ENCODE measurements around the gene CCM2L. TPM values are rescaled to one million over a fixed set of nuclear protein-coding genes. Genes with fewer than 3 reads are reported as not detected.

The CCM2L gene
- total and polyA plus RNA-seq, 10 of the 15 experiments (the other 5 are each of a cell fraction or from before 2014, with no cell fraction given) = not detected

DNA sequence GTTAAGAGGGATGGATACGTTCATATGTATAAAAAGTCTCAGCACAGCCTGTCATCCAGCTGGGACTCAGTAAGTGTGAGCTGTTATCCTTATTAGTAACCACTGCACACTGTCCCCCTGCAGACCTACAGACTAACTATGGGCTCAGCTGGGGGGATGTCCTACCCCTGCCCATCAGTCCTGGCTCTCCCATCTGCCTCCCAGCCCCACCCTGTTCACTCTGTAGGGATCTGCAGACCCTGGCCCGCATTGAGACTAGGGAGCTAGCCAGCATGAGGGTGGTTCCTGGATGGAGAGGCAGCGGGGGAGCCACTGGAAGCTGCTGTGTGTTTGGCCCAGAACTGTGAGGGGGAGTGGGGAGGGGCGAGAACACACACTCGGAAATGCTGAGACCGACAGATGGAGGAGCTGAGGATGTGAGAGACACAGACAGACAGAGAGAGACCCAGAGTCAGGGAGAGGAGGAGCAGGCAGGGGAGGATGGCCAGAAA, 25.2 kb upstream of the CCM2L start:
- H3K9ac ChIP-seq (ENCODE audit: control insufficient read depth, insufficient read depth, low read length) = no peak overlapping the region
- no peak overlapping the region for H2AFZ ChIP-seq (ENCODE audit: control insufficient read depth, low read depth, low read length)
- no peaks in the 10 kb centered on the region; a peak in 1 of 4 replicates for H3K27me3 ChIP-seq (replicated peaks in 1 of 2; ENCODE audit: control insufficient read depth in 2 of 2, insufficient read depth in 2 of 2, low read length in 1 of 2)
- H3K4me3 ChIP-seq = no peak overlapping the region
- SMC1A ChIA-PET (ENCODE audit: uncharacterized antibody, unreplicated experiment) = no interaction called here
- DNase-seq (ENCODE audit: low read depth, low spot score) = no peak
- WGBS (ENCODE audit: insufficient coverage, insufficient replicate concordance, low lambda C conversion rate, missing lambda C conversion rate) = 2% methylated on average over 6 of the region's 6 CpGs
- FAIRE-seq = no peak
- H3K79me2 ChIP-seq (ENCODE audit: control insufficient read depth, insufficient read depth, low read length) = no peaks in the 10 kb centered on the region
- in situ Hi-C loops (cut with MboI) (no loop called here), intact Hi-C loops (cut with micrococcal nuclease; ENCODE audit: unreplicated experiment) (no loop called here)
- TF ChIP-seq ZBTB33 (IDR thresholded peaks at IDR 0.05) (no peak), CREM (IDR thresholded peaks at IDR 0.05; ENCODE audit: low read depth) (no peak), ZNF217 (IDR thresholded peaks at IDR 0.05) (no peak), RAD21 (IDR thresholded peaks at IDR 0.05; ENCODE audit: insufficient read depth, low read depth, low read length) (no peak), JUNB (IDR thresholded peaks at IDR 0.05) (no peak), ZNF592 (IDR thresholded peaks at IDR 0.05) (no peak), TBL1XR1 (IDR thresholded peaks at IDR 0.05; ENCODE audit: low read depth, low read length) (no peak)
- no peaks in the 10 kb centered on the region for H3K36me3 ChIP-seq (ENCODE audit: control insufficient read depth in 2 of 2, insufficient read depth in 2 of 2, low read length in 1 of 2)
- ATAC-seq = no peak
- CTCF ChIA-PET = no interaction called here
- H3K9me3 ChIP-seq (replicated peaks; ENCODE audit: control insufficient read depth, insufficient read depth, low read length) = no peaks in the 10 kb centered on the region
- no peaks in the 10 kb centered on the region for H4K20me1 ChIP-seq (ENCODE audit: control insufficient read depth, insufficient read depth)
- no TSS peak for BruUV-seq (replicated peaks)
- POLR2A ChIA-PET = no interaction called here
- no peaks in the 10 kb centered on the region for H3K4me1 ChIP-seq (ENCODE audit: control insufficient read depth, insufficient read depth, low read length)
- no peak overlapping the region for H3K4me2 ChIP-seq (ENCODE audit: control insufficient read depth, insufficient read depth)
- RAD21 ChIA-PET (ENCODE audit: unreplicated experiment) = interaction anchor here (1.1 kb wide), 1 partner anchor 132 kb away, joined by 3 read pairs; no protein-coding TSS in a partner anchor
- H3K27ac ChIP-seq (ENCODE audit: control insufficient read depth, insufficient read depth) = no peak overlapping the region
